Measurements from ENCODE around the gene CYP2A6.
"Not testable (repeated sequence)": the region's sequence is repeated elsewhere in the genome, so short reads cannot be mapped to it uniquely, and the experiment has no call there.

The CYP2A6 gene

GRCh38 chr19:40838477-40838876 is 11.8 kb downstream of the CYP2A6 start:
- in situ Hi-C loops (cut with MboI; ENCODE audit: low sequenced_read_pairs, unreplicated experiment); DNase-seq (ENCODE audit: low spot score): not testable (repeated sequence)

GRCh38 chr19:40836754-40837429 is 13.4 kb downstream of the CYP2A6 start:
- TF ChIP-seq CTCF (IDR thresholded peaks at IDR 0.05; ENCODE audit: borderline replicate concordance, control extremely low read depth, extremely low read depth, insufficient read depth, missing control alignments), result no peak
- in situ Hi-C loops (cut with MboI; ENCODE audit: low sequenced_read_pairs, unreplicated experiment), result no loop called here
- DNase-seq (ENCODE audit: low spot score), result no peak

DNA sequence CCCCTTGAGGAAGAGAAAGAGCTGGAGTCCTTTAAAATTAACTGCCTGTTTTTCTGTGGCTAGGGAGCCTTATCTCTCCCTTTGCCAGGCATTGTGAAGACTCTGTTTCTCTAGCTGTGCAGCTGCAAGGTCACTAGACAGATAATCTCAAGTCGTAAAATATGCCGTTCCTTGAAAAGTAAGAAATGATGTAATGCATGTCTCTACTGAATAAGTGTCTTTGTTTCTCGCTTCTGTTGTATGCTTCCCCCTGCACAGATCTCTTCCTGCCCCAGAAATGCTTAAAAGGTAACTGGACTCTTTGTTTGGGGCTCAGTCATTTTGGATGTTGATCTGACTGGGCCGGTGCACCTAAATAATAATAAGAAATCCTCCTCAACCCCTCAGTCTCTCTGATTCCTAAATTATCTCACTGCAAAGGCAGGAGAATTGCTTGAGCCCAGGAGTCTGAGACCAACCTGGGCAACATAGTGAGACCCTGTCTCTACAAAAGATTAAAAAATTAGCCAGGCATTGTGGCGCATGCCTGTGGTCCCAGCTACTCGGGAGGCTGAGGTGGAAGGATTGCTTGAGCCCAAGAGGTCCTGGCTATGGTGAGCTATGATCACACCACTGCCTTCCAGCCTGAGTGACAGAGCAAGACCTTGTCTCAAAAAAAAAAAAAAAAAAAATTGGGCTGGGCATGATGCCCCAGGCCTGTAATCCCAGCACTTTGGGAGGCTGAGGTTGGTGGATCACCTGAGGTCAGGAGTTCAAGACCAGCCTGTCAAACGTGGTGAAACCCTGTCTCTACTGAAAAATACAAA is 16.3 kb downstream of the CYP2A6 start:
- DNase-seq (ENCODE audit: low spot score); in situ Hi-C loops (cut with MboI; ENCODE audit: low sequenced_read_pairs, unreplicated experiment): not testable (repeated sequence)

DNA sequence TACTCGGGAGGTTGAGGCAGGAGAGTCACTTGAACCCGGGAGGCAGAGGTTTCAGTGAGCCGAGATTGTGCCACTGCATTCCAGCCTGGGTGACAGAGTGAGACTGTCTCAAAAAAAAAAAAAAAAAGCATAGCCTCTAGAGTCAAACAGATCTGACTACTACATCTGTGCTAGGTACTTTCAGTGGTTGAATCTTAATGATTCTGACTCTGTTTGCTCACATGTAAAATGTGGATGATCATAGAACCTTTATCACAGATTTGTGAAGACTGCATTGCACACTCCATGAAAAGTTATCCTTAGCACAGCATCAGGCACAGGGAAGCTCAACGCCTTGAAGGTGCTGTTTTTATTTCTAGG is 17.8 kb downstream of the CYP2A6 start:
- not testable (repeated sequence) for DNase-seq (ENCODE audit: low spot score)

DNA sequence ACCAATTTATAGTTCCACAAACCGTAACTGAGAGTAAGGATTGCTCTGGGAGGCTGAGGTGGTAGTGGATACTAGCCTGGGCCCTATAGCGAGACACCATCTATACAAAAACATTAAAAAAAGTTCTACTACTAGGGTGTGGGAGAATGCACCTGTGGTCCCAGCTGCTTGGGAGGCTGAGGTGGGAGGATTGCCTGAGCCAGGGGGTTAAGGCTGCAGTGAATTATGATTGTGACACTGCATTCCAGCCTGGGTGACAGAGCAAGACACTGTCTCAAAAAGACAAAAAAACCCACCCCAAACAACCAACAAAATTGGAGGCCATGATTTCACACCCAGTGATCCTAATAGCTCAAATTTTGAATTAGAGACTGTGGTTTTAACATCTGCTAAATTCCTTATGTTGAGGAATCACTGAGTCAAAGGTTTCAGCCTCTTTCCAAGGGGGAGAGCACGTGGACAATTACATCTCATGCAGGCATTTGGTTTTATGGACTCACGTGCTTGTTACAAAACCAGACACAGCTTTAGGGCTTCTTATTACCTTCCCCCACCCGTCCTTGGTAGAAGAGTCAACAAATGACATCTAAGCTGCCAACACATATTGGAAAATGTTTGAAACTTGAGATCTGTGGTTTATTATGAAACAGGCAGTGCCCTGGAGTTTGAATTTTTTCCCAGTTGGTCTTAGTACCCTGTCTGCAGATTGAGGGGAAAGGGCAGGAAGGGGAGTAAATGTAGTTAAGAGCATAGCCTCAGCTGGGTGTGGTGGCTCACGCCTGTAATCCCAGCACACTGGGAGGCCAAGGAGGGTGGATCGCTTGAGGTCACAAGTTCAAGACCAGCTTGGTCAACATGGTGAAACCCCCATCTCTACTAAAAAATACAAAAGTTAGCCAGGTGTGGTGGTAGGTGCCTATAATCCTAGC is 18.5 kb downstream of the CYP2A6 start:
- no peak for DNase-seq (ENCODE audit: low spot score)
- in situ Hi-C loops (cut with MboI; ENCODE audit: low sequenced_read_pairs, unreplicated experiment), result no loop called here

More for the DNA sequence above, 17.8 kb downstream of the CYP2A6 start:
- in situ Hi-C loops (cut with MboI; ENCODE audit: low sequenced_read_pairs, unreplicated experiment), result not testable (repeated sequence)

DNA sequence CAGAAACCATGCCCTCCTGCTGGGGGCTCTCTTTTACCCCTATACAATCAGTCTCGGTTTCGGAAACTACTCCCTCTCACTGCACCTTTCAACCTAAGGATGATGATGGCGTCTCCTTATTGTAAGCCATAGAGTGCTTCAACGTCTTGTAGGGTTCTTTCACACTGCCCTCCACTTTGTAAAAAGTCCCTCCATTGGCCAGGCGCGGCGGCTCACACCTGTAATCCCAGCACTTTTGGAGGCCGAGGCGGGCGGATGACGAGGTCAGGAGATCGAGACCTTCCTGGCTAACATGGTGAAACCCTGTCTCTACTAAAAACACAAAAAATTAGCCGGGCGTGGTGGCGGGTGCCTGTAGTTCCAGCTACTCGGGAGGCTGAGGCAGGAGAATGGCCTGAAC is 19.5 kb downstream of the CYP2A6 start:
- DNase-seq (ENCODE audit: low spot score); in situ Hi-C loops (cut with MboI; ENCODE audit: low sequenced_read_pairs, unreplicated experiment): not testable (repeated sequence)

More for the DNA sequence above, 18.5 kb downstream of the CYP2A6 start:
- no peak for TF ChIP-seq CTCF (IDR thresholded peaks at IDR 0.05; ENCODE audit: borderline replicate concordance, control extremely low read depth, extremely low read depth, insufficient read depth, missing control alignments)

DNA sequence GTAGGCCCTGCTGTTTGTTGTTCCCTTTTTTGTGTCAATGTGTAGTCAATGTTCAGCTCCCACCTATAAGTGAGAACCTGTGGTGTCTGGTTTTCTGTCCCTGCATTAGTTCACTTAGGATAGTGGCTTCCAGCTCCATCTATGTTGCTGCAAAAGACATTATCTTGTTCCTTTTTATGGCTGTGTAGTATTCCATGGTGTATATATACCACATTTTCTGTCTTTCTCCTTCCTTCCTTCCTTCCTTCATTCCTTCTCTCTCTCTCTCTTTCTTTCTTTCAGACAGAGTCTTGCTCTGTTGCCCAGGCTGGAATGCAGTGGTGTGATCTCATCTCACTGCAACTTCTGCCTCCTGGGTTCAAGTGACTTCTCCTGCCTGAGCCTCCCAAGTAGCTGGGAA is 21.0 kb downstream of the CYP2A6 start:
- in situ Hi-C loops (cut with MboI; ENCODE audit: low sequenced_read_pairs, unreplicated experiment), result no loop called here
- no peak for TF ChIP-seq CTCF (IDR thresholded peaks at IDR 0.05; ENCODE audit: borderline replicate concordance, control extremely low read depth, extremely low read depth, insufficient read depth, missing control alignments)
- DNase-seq (ENCODE audit: low spot score), result no peak

GRCh38 chr19:40827386-40828247 is 22.6 kb downstream of the CYP2A6 start:
- DNase-seq (ENCODE audit: low spot score), result no peak
- no peak for TF ChIP-seq CTCF (IDR thresholded peaks at IDR 0.05; ENCODE audit: borderline replicate concordance, control extremely low read depth, extremely low read depth, insufficient read depth, missing control alignments)
- in situ Hi-C loops (cut with MboI; ENCODE audit: low sequenced_read_pairs, unreplicated experiment), result no loop called here

- in situ Hi-C loops (cut with MboI; ENCODE audit: low sequenced_read_pairs, unreplicated experiment), result not testable (repeated sequence)
Observed at GRCh38 chr19:40826699-40827385, 23.4 kb downstream of the CYP2A6 start.

GRCh38 chr19:40826312-40826698 is 23.9 kb downstream of the CYP2A6 start:
- DNase-seq (ENCODE audit: low spot score); in situ Hi-C loops (cut with MboI; ENCODE audit: low sequenced_read_pairs, unreplicated experiment): not testable (repeated sequence)

More at GRCh38 chr19:40826699-40827385, 23.4 kb downstream of the CYP2A6 start:
- DNase-seq (ENCODE audit: low spot score), result not testable (repeated sequence)

DNA sequence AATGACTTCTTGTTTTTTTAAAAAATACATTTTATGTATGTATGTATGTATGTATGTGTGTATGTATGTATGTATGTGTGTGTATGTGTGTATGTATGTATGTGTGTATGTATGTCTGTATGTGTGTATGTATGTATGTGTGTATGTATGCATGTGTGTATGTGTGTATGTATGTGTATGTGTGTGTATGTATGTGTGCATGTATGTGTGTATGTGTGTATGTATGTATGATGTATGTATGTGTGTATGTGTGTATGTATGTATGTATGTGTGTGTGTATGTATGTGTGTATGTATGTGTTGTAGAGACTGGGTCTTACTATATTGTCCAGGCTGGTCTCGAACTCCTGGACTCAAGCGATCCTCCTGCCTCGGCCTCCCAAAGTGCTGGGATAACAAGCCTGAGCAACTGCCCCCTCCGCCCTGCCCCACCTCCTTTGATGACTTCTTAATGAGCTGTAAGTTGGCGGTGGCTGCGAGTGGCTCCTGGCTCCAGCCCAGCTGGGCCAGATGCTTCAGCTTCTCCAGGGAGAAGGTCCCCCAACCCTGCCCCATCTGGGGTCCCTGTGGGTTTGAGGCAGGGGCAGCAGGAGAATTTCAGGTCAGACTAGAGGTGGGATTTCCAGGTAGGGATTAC is 24.7 kb downstream of the CYP2A6 start:
- in situ Hi-C loops (cut with MboI; ENCODE audit: low sequenced_read_pairs, unreplicated experiment); DNase-seq (ENCODE audit: low spot score): not testable (repeated sequence)
